ENCODE data around the gene KCP.
A peak's percentile ranks its signal among the peaks of the same experiment; 100 is the strongest.

Gene KCP

DNA sequence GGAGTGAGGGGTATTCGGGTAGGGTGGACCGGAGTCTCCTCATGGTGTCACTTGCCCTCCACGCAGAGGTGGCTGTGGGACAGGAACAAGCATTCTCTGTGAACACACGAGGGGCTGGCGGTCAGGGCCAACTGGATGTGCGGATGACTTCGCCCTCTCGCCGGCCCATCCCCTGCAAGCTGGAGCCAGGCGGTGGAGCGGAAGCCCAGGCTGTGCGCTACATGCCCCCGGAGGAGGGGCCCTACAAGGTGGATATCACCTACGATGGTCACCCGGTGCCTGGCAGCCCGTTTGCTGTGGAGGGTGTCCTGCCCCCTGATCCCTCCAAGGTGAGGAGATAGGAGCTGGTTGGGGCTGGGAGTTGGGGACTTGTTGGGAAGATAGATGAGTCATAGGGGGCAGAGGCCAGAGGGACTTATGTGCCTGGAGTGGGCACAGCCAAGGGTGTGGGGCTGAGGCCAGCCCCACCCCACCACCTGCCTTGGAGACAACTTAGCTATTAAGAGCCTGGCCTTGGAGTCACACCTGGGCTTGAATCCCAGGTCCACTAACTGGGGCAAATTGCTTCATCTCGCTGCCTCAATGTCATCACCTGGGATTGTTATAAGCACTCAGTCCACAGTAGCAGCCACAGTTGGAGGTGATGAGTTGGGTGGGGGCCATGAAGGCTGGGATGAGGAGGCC is 66.4 kb downstream of the KCP start:
- Histone ChIP-seq H3K4me3 (ENCODE audit: insufficient read depth in 1 of 2, low read depth in 1 of 2, low read length in 2 of 2) (no peak overlapping the region), H3K9me3 (ENCODE audit: control insufficient read depth, low read length) (no peaks in the 10 kb centered on the region), H4K91ac (ENCODE audit: low read length) (no peak overlapping the region), H3K23ac (ENCODE audit: low read length in 2 of 2) (no peak overlapping the region), H2BK12ac (ENCODE audit: low read length in 2 of 2) (no peak overlapping the region), H3K4ac (ENCODE audit: low read depth in 1 of 2, low read length in 2 of 2) (no peak overlapping the region), H4K8ac (ENCODE audit: low read length) (no peak overlapping the region), H2AK5ac (ENCODE audit: low read length, severe bottlenecking) (no peak overlapping the region), H2AFZ (ENCODE audit: low read depth, low read length) (no peak overlapping the region), H3K18ac (ENCODE audit: low read depth in 1 of 2, low read length in 2 of 2) (no peak overlapping the region), H2BK120ac (ENCODE audit: low read depth, low read length) (no peak overlapping the region), H3K27me3 (ENCODE audit: control insufficient read depth in 1 of 2, insufficient read depth in 1 of 2, low read length in 2 of 2) (no peaks in the 10 kb centered on the region), H2BK15ac (ENCODE audit: low read depth, poor library complexity, severe bottlenecking) (no peak overlapping the region), H3K27ac (ENCODE audit: low read length, poor library complexity, severe bottlenecking) (no peak overlapping the region), H3K79me1 (replicated peaks; ENCODE audit: low read length, poor library complexity, severe bottlenecking) (peaks cover 23% of the 10 kb centered on the region), H3K14ac (ENCODE audit: low read length in 2 of 2) (no peak overlapping the region), H3K4me2 (ENCODE audit: low read length, poor library complexity, severe bottlenecking) (no peak overlapping the region), H2BK5ac (ENCODE audit: low read depth, low read length, poor library complexity, severe bottlenecking) (no peak overlapping the region), H3K4me1 (ENCODE audit: control insufficient read depth, insufficient read depth, low read depth, low read length) (no peaks in the 10 kb centered on the region), H3K36me3 (ENCODE audit: control insufficient read depth in 1 of 2, insufficient read depth in 2 of 2, low read depth in 1 of 2, low read length in 2 of 2) (peaks cover 96 to 97% of the 10 kb centered on the region in 2 experiments), H3K9ac (ENCODE audit: low read length) (no peak overlapping the region)
- DNase-seq = no peak
- 97% methylated on average over 17 of the region's 17 CpGs for WGBS

DNA sequence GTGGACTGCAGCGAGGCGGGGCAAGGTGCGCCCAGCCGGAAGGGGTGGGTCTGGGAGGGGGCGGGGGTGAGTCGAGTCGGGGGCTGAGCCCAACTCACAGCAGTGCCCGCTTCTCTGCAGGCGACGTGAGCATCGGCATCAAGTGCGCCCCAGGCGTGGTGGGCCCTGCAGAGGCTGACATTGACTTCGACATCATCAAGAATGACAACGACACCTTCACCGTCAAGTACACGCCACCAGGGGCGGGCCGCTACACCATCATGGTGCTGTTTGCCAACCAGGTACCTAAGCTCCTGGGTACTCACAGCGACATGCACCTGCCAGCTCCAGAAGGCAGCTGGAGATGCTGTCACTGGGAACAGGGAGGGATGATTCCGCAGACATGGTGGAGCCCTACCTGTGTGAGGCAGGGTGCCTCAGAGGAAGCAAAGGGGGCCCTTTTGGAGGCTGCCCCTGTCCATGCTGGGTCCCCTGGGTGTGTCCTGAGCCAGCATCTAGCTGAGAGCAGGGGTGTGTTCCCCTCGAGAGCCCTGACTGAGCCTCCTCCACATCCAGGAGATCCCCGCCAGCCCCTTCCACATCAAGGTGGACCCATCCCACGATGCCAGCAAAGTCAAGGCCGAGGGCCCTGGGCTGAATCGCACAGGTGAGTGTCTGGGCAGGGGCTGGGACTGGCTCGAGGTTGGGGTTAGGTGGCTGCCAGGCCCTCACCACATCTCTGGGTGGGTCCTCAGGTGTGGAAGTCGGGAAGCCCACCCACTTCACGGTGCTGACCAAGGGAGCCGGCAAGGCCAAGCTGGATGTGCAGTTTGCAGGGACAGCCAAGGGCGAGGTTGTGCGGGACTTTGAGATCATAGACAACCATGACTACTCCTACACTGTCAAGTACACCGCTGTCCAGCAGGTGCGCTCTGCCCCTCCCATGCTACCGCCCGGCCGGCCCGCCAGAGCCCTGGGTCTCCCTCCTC is 67.6 kb downstream of the KCP start:
- no peak overlapping the region for H3K23ac ChIP-seq (ENCODE audit: low read length in 2 of 2)
- 99% methylated on average over 38 of the region's 38 CpGs for WGBS
- peaks cover 97% of the 10 kb centered on the region in 2 experiments for H3K36me3 ChIP-seq (ENCODE audit: control insufficient read depth in 1 of 2, insufficient read depth in 2 of 2, low read depth in 1 of 2, low read length in 2 of 2)
- no peak overlapping the region for H3K14ac ChIP-seq (ENCODE audit: low read length in 2 of 2)
- no peak overlapping the region for H3K9ac ChIP-seq (ENCODE audit: low read length)
- no peak overlapping the region for H2BK15ac ChIP-seq (ENCODE audit: low read depth, poor library complexity, severe bottlenecking)
- H2BK5ac ChIP-seq (ENCODE audit: low read depth, low read length, poor library complexity, severe bottlenecking) = no peak overlapping the region
- H3K4me2 ChIP-seq (ENCODE audit: low read length, poor library complexity, severe bottlenecking) = no peak overlapping the region
- H3K4ac ChIP-seq (ENCODE audit: low read depth in 1 of 2, low read length in 2 of 2) = no peak overlapping the region
- H3K18ac ChIP-seq (ENCODE audit: low read depth in 1 of 2, low read length in 2 of 2) = no peak overlapping the region
- no peak overlapping the region for H4K91ac ChIP-seq (ENCODE audit: low read length)
- no peak overlapping the region for H2BK120ac ChIP-seq (ENCODE audit: low read depth, low read length)
- H3K27me3 ChIP-seq (ENCODE audit: control insufficient read depth in 1 of 2, insufficient read depth in 1 of 2, low read length in 2 of 2) = no peaks in the 10 kb centered on the region
- no peak overlapping the region for H2AFZ ChIP-seq (ENCODE audit: low read depth, low read length)
- H4K8ac ChIP-seq (ENCODE audit: low read length) = no peak overlapping the region
- peaks cover 31% of the 10 kb centered on the region for H3K79me1 ChIP-seq (replicated peaks; ENCODE audit: low read length, poor library complexity, severe bottlenecking)
- no peak for DNase-seq
- no peak overlapping the region for H3K27ac ChIP-seq (ENCODE audit: low read length, poor library complexity, severe bottlenecking)
- no peaks in the 10 kb centered on the region for H3K9me3 ChIP-seq (ENCODE audit: control insufficient read depth, low read length)
- H2BK12ac ChIP-seq (ENCODE audit: low read length in 2 of 2) = no peak overlapping the region
- H2AK5ac ChIP-seq (ENCODE audit: low read length, severe bottlenecking) = no peak overlapping the region
- no peaks in the 10 kb centered on the region for H3K4me1 ChIP-seq (ENCODE audit: control insufficient read depth, insufficient read depth, low read depth, low read length)
- H3K4me3 ChIP-seq (ENCODE audit: insufficient read depth in 1 of 2, low read depth in 1 of 2, low read length in 2 of 2) = no peak overlapping the region

DNA sequence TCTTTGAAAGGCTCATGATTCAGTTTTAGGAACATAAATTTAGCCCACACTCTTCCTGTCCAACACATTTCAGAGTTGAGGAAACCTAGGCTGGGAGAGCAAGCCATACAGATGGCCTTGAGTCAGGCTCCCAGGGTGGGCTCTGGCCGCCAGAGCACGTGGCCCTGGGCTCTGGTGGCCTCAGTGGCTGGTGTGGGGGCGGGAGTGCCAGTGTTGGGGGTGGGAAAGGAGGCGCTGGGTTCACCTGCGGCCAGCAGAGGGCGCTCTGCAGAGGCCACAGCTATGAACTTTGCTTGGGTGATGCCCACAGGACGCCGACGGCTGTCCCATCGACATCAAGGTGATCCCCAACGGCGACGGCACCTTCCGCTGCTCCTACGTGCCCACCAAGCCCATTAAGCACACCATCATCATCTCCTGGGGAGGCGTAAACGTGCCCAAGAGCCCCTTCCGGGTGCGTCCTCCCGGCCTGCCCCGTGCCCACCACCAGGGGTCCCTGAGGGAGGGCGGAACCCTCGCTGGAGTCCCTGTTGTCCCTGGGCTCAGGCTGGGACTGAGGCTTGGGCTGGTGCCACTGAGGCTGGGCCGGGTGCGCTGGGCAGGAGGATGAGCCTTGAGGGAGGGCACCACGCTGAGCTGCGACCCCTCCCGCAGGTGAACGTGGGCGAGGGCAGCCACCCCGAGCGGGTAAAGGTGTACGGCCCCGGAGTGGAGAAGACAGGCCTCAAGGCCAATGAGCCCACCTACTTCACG is 68.4 kb downstream of the KCP start:
- H3K18ac ChIP-seq (ENCODE audit: low read depth in 1 of 2, low read length in 2 of 2) = no peak overlapping the region
- H2AK5ac ChIP-seq (ENCODE audit: low read length, severe bottlenecking) = no peak overlapping the region
- H3K9ac ChIP-seq (ENCODE audit: low read length) = no peak overlapping the region
- peak overlapping the region; percentile 27 for H4K8ac ChIP-seq (ENCODE audit: low read length)
- H2BK15ac ChIP-seq (ENCODE audit: low read depth, poor library complexity, severe bottlenecking) = no peak overlapping the region
- no peak overlapping the region for H2BK5ac ChIP-seq (ENCODE audit: low read depth, low read length, poor library complexity, severe bottlenecking)
- H4K91ac ChIP-seq (ENCODE audit: low read length) = no peak overlapping the region
- H3K4me1 ChIP-seq (ENCODE audit: control insufficient read depth, insufficient read depth, low read depth, low read length) = no peaks in the 10 kb centered on the region
- H3K14ac ChIP-seq (ENCODE audit: low read length in 2 of 2) = no peak overlapping the region
- peaks cover 97 to 99% of the 10 kb centered on the region in 2 experiments for H3K36me3 ChIP-seq (ENCODE audit: control insufficient read depth in 1 of 2, insufficient read depth in 2 of 2, low read depth in 1 of 2, low read length in 2 of 2)
- H3K4me2 ChIP-seq (ENCODE audit: low read length, poor library complexity, severe bottlenecking) = no peak overlapping the region
- H3K9me3 ChIP-seq (ENCODE audit: control insufficient read depth, low read length) = no peaks in the 10 kb centered on the region
- 87% methylated on average over 32 of the region's 35 CpGs for WGBS
- no peak overlapping the region for H3K4ac ChIP-seq (ENCODE audit: low read depth in 1 of 2, low read length in 2 of 2)
- H3K27ac ChIP-seq (ENCODE audit: low read length, poor library complexity, severe bottlenecking) = no peak overlapping the region
- no peak overlapping the region for H2BK12ac ChIP-seq (ENCODE audit: low read length in 2 of 2)
- H2BK120ac ChIP-seq (ENCODE audit: low read depth, low read length) = no peak overlapping the region
- no peak overlapping the region for H2AFZ ChIP-seq (ENCODE audit: low read depth, low read length)
- H3K27me3 ChIP-seq (ENCODE audit: control insufficient read depth in 1 of 2, insufficient read depth in 1 of 2, low read length in 2 of 2) = no peaks in the 10 kb centered on the region
- H3K79me1 ChIP-seq (replicated peaks; ENCODE audit: low read length, poor library complexity, severe bottlenecking) = peaks cover 39% of the 10 kb centered on the region
- peak; percentile 51 for DNase-seq
- H3K23ac ChIP-seq (ENCODE audit: low read length in 2 of 2) = no peak overlapping the region
- no peak overlapping the region for H3K4me3 ChIP-seq (ENCODE audit: insufficient read depth in 1 of 2, low read depth in 1 of 2, low read length in 2 of 2)
